ENCODE data around the gene SHC2.

The SHC2 gene

GRCh38 chr19:372306-372890 lies 88.4 kb downstream of the SHC2 start:
- DNase-seq (ENCODE audit: low read depth) = no peak

- no peak for DNase-seq (ENCODE audit: low read depth)
Measured at GRCh38 chr19:371501-372168, 89.2 kb downstream of the SHC2 start.

GRCh38 chr19:370641-371330 lies 90.0 kb downstream of the SHC2 start:
- no peak for DNase-seq (ENCODE audit: low read depth)

- no peak for DNase-seq (ENCODE audit: low read depth)
Measured at GRCh38 chr19:369876-370275, 91.0 kb downstream of the SHC2 start.

GRCh38 chr19:369256-369655 lies 91.6 kb downstream of the SHC2 start:
- DNase-seq (ENCODE audit: low read depth) = no peak

GRCh38 chr19:368630-369024 lies 92.2 kb downstream of the SHC2 start:
- no peak for DNase-seq (ENCODE audit: low read depth)

- no peak for DNase-seq (ENCODE audit: low read depth)
Measured at GRCh38 chr19:367963-368629, 92.7 kb downstream of the SHC2 start.

- DNase-seq (ENCODE audit: low read depth) = no peak
Measured at GRCh38 chr19:367561-367960, 93.3 kb downstream of the SHC2 start.

- DNase-seq (ENCODE audit: low read depth) = no peak
Measured at GRCh38 chr19:366951-367350, 93.9 kb downstream of the SHC2 start.

Data from stimulated activated CD8-positive, alpha-beta memory T cell treated with anti-CD3 and anti-CD28 coated beads, Interleukin-7, amount 100 ng/mL, for 24 hours (primary cell).